Pulmonary artery endothelial cell (primary cell): ENCODE results near the gene BRWD1. TPM values are rescaled to one million over a fixed set of nuclear protein-coding genes. Genes with fewer than 3 reads are reported as not detected.
A peak's percentile ranks its signal among the peaks of the same experiment; 100 is the strongest.

Experiments
- DNase-seq: peaks from one replicate; pipeline ENCODE4 v3.0.0-alpha.2; 2011; ENCODE audit warnings: low read depth, low spot score
- total RNA-seq: library from RNA; depleted of rRNA; stranded (reverse); fragments of >200 nt; gene quantifications from 2 replicates; pipeline ENCODE4 v1.2.3, GENCODE V29; 2014

Gene BRWD1
- total RNA-seq, 1 donor from 2014 or later: 33.4 TPM

GRCh38 chr21:39330001-39330400 lies 16.6 kb upstream of the BRWD1 start:
- DNase-seq: no peak

- no peak for DNase-seq
Measured at GRCh38 chr21:39327727-39328126, 14.3 kb upstream of the BRWD1 start.

- no peak for DNase-seq
Measured at GRCh38 chr21:39326607-39327307, 13.3 kb upstream of the BRWD1 start.

- no peak for DNase-seq
Measured at GRCh38 chr21:39325458-39325857, 12.0 kb upstream of the BRWD1 start.

GRCh38 chr21:39321424-39321823 lies 8.0 kb upstream of the BRWD1 start:
- no peak for DNase-seq

- DNase-seq: no peak
Measured at GRCh38 chr21:39319814-39320332, 6.4 kb upstream of the BRWD1 start.

GRCh38 chr21:39319251-39319756 lies 5.9 kb upstream of the BRWD1 start:
- DNase-seq: no peak

- DNase-seq: no peak
Measured at GRCh38 chr21:39318091-39318959, 4.9 kb upstream of the BRWD1 start.

- no peak for DNase-seq
Measured at GRCh38 chr21:39317134-39318090, 4.0 kb upstream of the BRWD1 start.

GRCh38 chr21:39316729-39317128 lies 3.3 kb upstream of the BRWD1 start:
- DNase-seq: no peak

- no peak for DNase-seq
Measured at GRCh38 chr21:39315603-39316445, 2.4 kb upstream of the BRWD1 start.

GRCh38 chr21:39314143-39315027 lies 953 bp upstream of the BRWD1 start:
- peak; percentile 10 for DNase-seq

- DNase-seq: no peak
Measured at GRCh38 chr21:39313042-39313570, 326 bp downstream of the BRWD1 start.

GRCh38 chr21:39312112-39313041 lies 1.1 kb downstream of the BRWD1 start:
- DNase-seq: peak; percentile 77

GRCh38 chr21:39311164-39311563 lies 2.3 kb downstream of the BRWD1 start:
- DNase-seq: no peak

- DNase-seq: no peak
Measured at GRCh38 chr21:39307466-39307865, 6.0 kb downstream of the BRWD1 start.

GRCh38 chr21:39300587-39300986 lies 12.8 kb downstream of the BRWD1 start:
- DNase-seq: no peak

- no peak for DNase-seq
Measured at GRCh38 chr21:39296891-39297290, 16.5 kb downstream of the BRWD1 start.
